ENCODE data around the gene EHMT2. TPM values are rescaled to one million over a fixed set of nuclear protein-coding genes. Genes with fewer than 3 reads are reported as not detected.
A peak's percentile ranks its signal among the peaks of the same experiment; 100 is the strongest.
"Not testable (repeated sequence)": the region's sequence is repeated elsewhere in the genome, so short reads cannot be mapped to it uniquely, and the experiment has no call there.

Gene EHMT2
- total RNA-seq, 1 experiment from 2014 or later: 134 TPM

- H3K4me3 ChIP-seq (ENCODE audit: insufficient read depth, low read depth, low read length): no peak overlapping the region
- no peak for DNase-seq
- no peaks in the 10 kb centered on the region for H3K27me3 ChIP-seq (ENCODE audit: control insufficient read depth, insufficient read depth, low read length)
- H3K36me3 ChIP-seq (replicated peaks; ENCODE audit: control insufficient read depth, insufficient read depth, low read length): peaks cover 10% of the 10 kb centered on the region
These were observed 21.1 kb downstream of the EHMT2 start for GRCh38 chr6:31876357-31876756.

- Histone ChIP-seq H3K27me3 (ENCODE audit: control insufficient read depth, insufficient read depth, low read length) (no peaks in the 10 kb centered on the region), H3K4me3 (ENCODE audit: insufficient read depth, low read depth, low read length) (no peak overlapping the region), H3K36me3 (replicated peaks; ENCODE audit: control insufficient read depth, insufficient read depth, low read length) (peaks cover 7% of the 10 kb centered on the region)
- no peak for DNase-seq
These were observed 21.6 kb downstream of the EHMT2 start for GRCh38 chr6:31875877-31876276.

GRCh38 chr6:31874836-31875572 lies 22.5 kb downstream of the EHMT2 start:
- H3K4me3 ChIP-seq (ENCODE audit: insufficient read depth, low read depth, low read length): no peak overlapping the region
- DNase-seq: no peak
- peaks cover 2% of the 10 kb centered on the region; the same call in 1 of the 2 replicates for H3K36me3 ChIP-seq (replicated peaks; ENCODE audit: control insufficient read depth, insufficient read depth, low read length)
- H3K27me3 ChIP-seq (ENCODE audit: control insufficient read depth, insufficient read depth, low read length): no peaks in the 10 kb centered on the region

DNA sequence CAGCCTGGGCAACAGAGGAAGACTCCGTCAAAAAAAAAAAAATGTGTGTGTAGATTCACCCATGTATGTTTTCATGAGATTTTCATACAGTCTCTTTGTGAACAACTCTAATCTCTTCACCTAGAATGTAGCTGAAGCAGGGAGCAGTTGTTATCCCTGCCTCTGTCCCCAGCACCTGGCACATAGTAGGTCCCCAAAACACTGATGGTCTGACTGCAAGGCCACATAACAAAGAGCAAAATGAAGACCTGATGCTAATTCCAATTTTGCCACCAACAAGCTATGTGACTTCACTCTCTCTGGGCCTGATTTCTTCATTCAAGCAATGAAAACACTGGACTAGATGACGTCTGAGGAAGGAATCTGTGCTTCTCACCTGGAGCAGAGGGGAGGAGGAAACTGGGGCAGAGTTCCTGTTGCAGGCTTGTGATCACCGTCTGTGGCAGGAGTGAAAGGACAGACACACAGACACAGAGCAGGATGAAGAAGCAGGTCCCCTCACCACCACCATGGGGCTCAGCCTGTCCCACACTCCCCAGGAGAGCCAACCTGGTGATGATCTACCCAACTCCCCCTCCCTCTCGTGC lies 23.3 kb downstream of the EHMT2 start:
- Histone ChIP-seq H3K27me3 (ENCODE audit: control insufficient read depth, insufficient read depth, low read length) (no peaks in the 10 kb centered on the region), H3K4me3 (ENCODE audit: insufficient read depth, low read depth, low read length) (no peak overlapping the region), H3K36me3 (replicated peaks; ENCODE audit: control insufficient read depth, insufficient read depth, low read length) (no peaks in the 10 kb centered on the region)
- no peak for DNase-seq

DNA sequence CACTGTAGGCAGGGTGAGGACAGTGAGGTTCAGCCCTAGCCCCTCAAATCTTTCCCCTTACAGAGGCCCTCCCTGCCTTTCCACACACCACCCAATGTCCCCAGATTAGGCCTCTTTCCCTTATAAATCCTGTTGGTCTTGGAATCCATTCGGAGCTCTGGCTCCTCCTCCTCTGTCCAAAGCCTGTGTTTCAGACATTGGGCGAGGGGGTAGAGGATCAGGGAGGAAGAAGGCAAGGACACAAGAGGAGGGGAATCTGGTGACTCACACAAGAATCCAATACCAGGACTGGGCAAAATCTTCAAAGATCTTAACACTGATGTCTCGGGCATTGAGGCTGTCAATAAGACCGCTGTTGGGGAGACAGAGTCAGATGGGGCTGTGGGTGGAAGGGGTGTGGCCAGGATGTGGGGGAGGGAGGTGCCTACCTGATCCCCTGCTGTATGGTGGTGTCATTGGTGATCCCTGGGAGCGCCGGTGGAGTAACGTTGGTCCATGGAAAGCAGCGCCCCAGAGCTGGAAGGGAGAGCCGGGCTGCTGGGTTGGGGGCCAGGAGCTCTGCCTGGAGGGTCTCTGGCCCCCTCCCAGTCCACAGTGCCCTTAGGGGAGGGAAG lies 26.3 kb downstream of the EHMT2 start:
- peak; percentile 74 for DNase-seq
- no peaks in the 10 kb centered on the region for H3K36me3 ChIP-seq (replicated peaks; ENCODE audit: control insufficient read depth, insufficient read depth, low read length)

DNA sequence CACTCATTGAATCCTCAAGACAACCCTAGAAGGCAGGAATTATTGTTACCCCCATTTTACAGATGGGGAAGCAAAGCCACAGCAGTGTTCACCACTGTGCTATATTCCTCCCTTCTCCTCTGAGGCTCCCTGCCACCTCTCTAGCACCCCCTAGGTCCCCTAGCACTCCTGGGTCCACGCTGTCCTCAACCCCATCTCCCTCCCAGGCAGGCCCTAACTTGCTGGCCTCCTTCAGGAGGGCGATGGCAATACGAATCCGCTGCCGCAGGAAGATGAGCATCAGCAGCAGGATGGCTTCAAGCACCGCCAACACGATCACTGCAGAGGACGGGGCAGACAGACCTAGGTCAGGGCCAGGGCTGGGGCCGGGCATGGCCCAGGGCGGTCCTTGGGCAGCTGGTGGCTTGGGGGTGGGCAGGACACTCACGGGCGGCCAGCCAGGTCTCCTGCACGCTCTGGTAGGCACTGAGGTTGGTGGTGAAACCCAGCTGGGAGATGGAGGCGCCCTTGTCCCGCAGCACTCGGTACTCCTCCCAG lies 27.0 kb downstream of the EHMT2 start:
- Histone ChIP-seq H3K36me3 (replicated peaks; ENCODE audit: control insufficient read depth, insufficient read depth, low read length) (no peaks in the 10 kb centered on the region), H3K27me3 (ENCODE audit: control insufficient read depth, insufficient read depth, low read length) (no peaks in the 10 kb centered on the region), H3K4me3 (ENCODE audit: insufficient read depth, low read depth, low read length) (no peak overlapping the region)
- peak; percentile 84 for DNase-seq

More for the DNA sequence above, 26.3 kb downstream of the EHMT2 start:
- H3K27me3 ChIP-seq (ENCODE audit: control insufficient read depth, insufficient read depth, low read length): no peaks in the 10 kb centered on the region
- H3K4me3 ChIP-seq (ENCODE audit: insufficient read depth, low read depth, low read length): no peak overlapping the region

DNA sequence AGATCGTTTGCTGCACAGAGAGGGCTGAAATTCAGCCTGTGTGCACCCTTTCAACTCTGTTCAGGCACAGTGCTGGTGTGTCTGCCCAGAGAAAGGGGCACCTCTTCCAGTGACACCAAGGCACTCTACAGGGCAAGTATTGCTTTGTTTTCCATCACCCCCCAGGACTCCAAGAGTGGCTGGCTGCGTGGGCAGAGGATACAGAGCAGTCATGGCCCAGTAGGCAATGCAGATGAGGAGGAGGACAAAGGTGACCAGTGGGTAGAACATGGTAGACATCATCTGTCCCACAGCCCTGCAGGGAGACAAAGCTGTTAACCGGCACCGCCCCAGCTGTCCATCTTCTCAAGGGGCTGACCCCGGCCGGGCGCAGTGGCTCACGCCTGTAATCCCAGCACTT lies 28.2 kb downstream of the EHMT2 start:
- H3K27me3 ChIP-seq (ENCODE audit: control insufficient read depth, insufficient read depth, low read length): no peaks in the 10 kb centered on the region
- no peaks in the 10 kb centered on the region for H3K36me3 ChIP-seq (replicated peaks; ENCODE audit: control insufficient read depth, insufficient read depth, low read length)
- DNase-seq: peak; percentile 20
- no peak overlapping the region for H3K4me3 ChIP-seq (ENCODE audit: insufficient read depth, low read depth, low read length)

DNA sequence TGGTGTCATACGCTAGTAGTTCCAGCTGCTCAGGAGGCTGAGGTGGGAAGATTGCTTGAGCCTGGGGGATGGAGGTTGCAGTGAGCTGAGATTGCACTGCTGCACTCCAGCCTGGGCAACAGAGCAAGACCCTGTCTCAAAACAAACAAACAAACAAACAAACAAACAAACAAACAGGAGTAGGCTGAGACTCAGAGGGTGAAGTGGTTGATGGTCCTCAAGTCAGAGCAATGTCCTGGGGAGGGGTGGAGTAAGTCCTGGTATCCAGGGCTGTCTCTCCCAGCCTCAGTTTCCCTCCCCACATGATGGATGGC lies 28.9 kb downstream of the EHMT2 start:
- DNase-seq; H3K27me3 ChIP-seq (ENCODE audit: control insufficient read depth, insufficient read depth, low read length); H3K36me3 ChIP-seq (replicated peaks; ENCODE audit: control insufficient read depth, insufficient read depth, low read length); H3K4me3 ChIP-seq (ENCODE audit: insufficient read depth, low read depth, low read length): not testable (repeated sequence)

DNA sequence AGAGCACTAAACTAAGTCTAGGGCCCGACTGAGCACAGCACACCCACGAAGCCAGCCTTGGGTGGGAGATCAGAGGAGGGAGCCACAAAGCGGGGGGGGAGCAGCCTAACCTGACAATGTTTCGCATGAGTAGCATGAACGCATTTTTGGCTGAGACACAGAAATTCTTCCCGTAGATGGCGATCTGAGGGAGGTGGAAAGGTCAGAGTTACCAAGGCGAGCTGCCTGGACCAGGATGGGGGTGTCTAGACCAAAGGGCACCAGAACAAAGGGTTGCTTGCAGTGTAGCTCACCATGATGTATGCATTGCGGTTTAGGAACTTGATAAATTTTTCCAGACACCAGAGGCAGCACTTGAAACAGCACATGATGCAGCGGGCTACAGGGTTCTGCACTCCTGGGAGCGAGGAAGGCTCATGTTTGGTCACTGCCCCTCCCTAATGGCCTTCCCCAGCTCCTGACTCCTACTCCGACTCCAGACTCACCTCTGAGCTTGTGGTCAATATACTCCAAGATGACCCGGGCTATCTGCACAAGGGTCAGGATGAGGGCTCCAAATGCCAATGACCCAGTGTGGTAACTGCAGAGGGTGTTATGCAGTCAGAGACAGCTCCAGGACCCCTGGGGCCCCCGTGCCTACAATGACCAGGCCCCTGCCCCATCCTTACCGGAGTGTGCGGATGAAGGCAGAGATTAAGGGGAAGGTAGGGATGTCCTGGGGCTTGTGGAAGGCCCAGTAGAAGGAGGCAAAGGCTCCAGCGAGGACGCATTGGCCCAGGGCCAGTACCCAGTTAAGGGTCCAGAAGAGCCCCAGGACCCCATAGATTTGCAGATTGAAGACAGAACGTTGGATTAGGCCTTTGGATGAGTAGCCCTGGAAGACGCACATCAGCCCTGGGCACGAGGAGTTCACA lies 32.0 kb downstream of the EHMT2 start:
- Histone ChIP-seq H3K27me3 (ENCODE audit: control insufficient read depth, insufficient read depth, low read length) (no peaks in the 10 kb centered on the region; the same call in 1 of the 2 replicates), H3K4me3 (ENCODE audit: insufficient read depth, low read depth, low read length) (no peak overlapping the region)
- DNase-seq: peak; percentile 36

DNA sequence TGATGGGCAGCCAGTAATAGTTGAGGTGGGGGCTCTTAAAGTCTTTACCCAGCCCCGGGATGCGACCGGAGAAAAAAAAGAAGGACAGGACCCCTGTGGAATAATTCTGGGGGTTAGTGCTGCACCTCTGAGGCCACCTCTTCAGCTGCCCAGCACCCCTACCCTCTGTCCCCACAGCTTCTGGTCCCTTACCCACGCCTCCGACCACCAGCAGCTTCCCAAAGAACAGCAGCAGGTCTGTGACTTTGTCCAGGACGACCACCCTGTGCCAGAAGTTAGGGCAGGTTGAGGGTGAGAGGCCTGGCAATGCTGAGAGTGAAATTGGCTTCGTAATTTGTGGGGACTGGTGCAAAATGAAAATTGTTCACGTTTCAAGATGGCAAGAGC lies 32.7 kb downstream of the EHMT2 start:
- H3K4me3 ChIP-seq (ENCODE audit: insufficient read depth, low read depth, low read length): no peak overlapping the region
- no peaks in the 10 kb centered on the region; the same call in 1 of the 2 replicates for H3K27me3 ChIP-seq (ENCODE audit: control insufficient read depth, insufficient read depth, low read length)
- peaks cover 3% of the 10 kb centered on the region for H3K36me3 ChIP-seq (replicated peaks; ENCODE audit: control insufficient read depth, insufficient read depth, low read length)
- DNase-seq: peak; percentile 12

More for the DNA sequence above, 32.0 kb downstream of the EHMT2 start:
- H3K36me3 ChIP-seq (replicated peaks; ENCODE audit: control insufficient read depth, insufficient read depth, low read length): peaks cover 1% of the 10 kb centered on the region; the same call in 1 of the 2 replicates

- H3K4me3 ChIP-seq (ENCODE audit: insufficient read depth, low read depth, low read length): peak overlapping the region; percentile 53
- DNase-seq: peak; percentile 30
- H3K36me3 ChIP-seq (replicated peaks; ENCODE audit: control insufficient read depth, insufficient read depth, low read length); H3K27me3 ChIP-seq (ENCODE audit: control insufficient read depth, insufficient read depth, low read length): not testable (repeated sequence)
These were observed 33.4 kb downstream of the EHMT2 start for GRCh38 chr6:31864123-31864562.

GRCh38 chr6:31862344-31863235 lies 34.9 kb downstream of the EHMT2 start, which contains the start of gene NEU1:
TSS of gene NEU1 (minus strand) at chr6:31862821. CDS start at chr6:31862776, 45 bp downstream.
- peak within 1 kb of the TSS; percentile 90 for H3K4me3 ChIP-seq (ENCODE audit: insufficient read depth, low read depth, low read length)
- no peaks in the 10 kb centered on the region; the same call in 1 of the 2 replicates for H3K27me3 ChIP-seq (ENCODE audit: control insufficient read depth, insufficient read depth, low read length)
- peak; percentile 100 for DNase-seq
- H3K36me3 ChIP-seq (replicated peaks; ENCODE audit: control insufficient read depth, insufficient read depth, low read length): peaks cover 4% of the 10 kb centered on the region

DNA sequence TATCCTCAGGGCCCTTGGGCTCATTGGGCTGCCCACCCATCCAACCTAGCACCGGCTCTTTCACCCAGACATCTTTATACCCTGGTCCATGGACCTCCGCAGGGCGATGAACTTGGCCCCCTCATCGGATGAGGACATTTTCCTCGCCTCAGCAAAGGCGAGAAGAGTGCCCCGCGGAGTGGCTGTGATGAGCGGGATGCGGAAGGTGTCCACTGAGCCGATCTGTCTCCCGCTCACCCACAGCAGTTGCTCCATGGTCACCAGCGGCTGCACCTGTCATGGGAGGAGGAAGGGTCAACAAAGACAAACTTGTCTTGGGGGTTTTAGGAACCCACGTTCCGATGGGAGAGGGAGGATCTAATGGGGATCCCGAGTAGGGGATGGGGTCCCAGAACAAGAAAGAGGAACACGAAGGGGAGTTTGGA lies 35.6 kb downstream of the EHMT2 start:
- no peaks in the 10 kb centered on the region; the same call in 1 of the 2 replicates for H3K27me3 ChIP-seq (ENCODE audit: control insufficient read depth, insufficient read depth, low read length)
- H3K36me3 ChIP-seq (replicated peaks; ENCODE audit: control insufficient read depth, insufficient read depth, low read length): peaks cover 4% of the 10 kb centered on the region
- H3K4me3 ChIP-seq (ENCODE audit: insufficient read depth, low read depth, low read length): peak overlapping the region; percentile 90
- peak; percentile 45 for DNase-seq
